ENCODE data around the gene MSL1. TPM values are rescaled to one million over a fixed set of nuclear protein-coding genes. Genes with fewer than 3 reads are reported as not detected.

Gene MSL1
- total and polyA plus RNA-seq, 2 of the 13 experiments (the other 11 are each of a cell fraction or from before 2014, with no cell fraction given): 63.8 to 88.5 TPM

DNA sequence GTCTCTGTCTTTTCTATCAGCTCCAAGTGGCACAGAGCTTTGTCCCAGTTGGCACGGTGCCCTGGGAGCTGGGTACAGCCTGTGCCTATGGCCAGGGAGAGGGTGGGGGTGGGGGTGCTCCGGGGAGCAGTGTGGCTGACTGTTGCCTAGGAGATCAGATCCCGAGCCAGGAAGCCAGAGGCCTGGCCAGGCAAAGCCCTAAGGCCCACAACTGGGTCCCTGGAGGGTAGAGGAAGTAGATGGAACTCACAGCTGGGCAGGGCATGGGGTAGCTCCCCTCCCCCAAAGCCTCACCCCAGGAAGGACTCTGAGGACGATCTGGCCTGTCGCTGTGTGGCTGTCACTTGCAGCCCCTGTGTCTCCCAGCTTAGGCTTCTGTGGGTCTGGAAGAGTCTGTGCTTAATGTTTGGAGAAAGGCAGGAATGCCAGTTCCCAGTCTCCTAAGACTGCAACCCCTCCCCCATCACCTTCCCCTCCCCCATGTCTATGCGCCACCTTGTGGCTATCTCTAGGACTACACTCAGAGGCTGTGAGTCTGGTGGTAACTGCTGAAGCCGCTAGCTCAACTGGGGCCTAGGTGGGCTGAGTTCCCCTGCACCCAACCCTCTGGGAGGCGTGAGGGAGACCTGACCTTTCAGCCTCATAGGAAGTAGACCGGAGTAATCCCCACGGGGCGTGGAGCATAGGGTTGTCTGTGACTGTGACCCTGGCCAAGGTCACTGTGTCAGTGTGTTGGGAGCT lies 46.4 kb upstream of the MSL1 start (continued):
- TF ChIP-seq ZNF512B (CRISPR knock-in tag; IDR thresholded peaks at IDR 0.05; ENCODE audit: borderline replicate concordance) (no peak), KDM4B (CRISPR knock-in tag; IDR thresholded peaks at IDR 0.05) (no peak; the same call in 1 of the 2 replicates), CCAR2 (optimal IDR thresholded peaks at IDR 0.05; ENCODE audit: low read depth, low read length) (no peak), ZBTB1 (CRISPR knock-in tag; IDR thresholded peaks at IDR 0.05; ENCODE audit: borderline replicate concordance) (no peak), SP140L (CRISPR knock-in tag; IDR thresholded peaks at IDR 0.05; ENCODE audit: borderline replicate concordance) (no peak), SYNCRIP (IDR thresholded peaks at IDR 0.05; ENCODE audit: insufficient read depth, low read depth, low read length) (no peak), ETS1 (CRISPR knock-in tag; IDR thresholded peaks at IDR 0.05) (no peak), KAT2B (IDR thresholded peaks at IDR 0.05; ENCODE audit: borderline replicate concordance, low read depth, low read length) (no peak), ZNF331 (CRISPR knock-in tag; IDR thresholded peaks at IDR 0.05) (peak; percentile 66; the same call in 1 of the 2 replicates), FOSL1 (CRISPR knock-in tag; IDR thresholded peaks at IDR 0.05; ENCODE audit: borderline replicate concordance) (no peak), ZNF790 (CRISPR knock-in tag; IDR thresholded peaks at IDR 0.05; ENCODE audit: borderline replicate concordance) (no peak), FOXC1 (CRISPR knock-in tag; IDR thresholded peaks at IDR 0.05; ENCODE audit: borderline replicate concordance) (no peak), RARG (CRISPR knock-in tag; IDR thresholded peaks at IDR 0.05; ENCODE audit: low read depth) (no peak), ZNF7 (CRISPR knock-in tag; IDR thresholded peaks at IDR 0.05) (no peak)
- TF ChIP-seq, protein P1, sequence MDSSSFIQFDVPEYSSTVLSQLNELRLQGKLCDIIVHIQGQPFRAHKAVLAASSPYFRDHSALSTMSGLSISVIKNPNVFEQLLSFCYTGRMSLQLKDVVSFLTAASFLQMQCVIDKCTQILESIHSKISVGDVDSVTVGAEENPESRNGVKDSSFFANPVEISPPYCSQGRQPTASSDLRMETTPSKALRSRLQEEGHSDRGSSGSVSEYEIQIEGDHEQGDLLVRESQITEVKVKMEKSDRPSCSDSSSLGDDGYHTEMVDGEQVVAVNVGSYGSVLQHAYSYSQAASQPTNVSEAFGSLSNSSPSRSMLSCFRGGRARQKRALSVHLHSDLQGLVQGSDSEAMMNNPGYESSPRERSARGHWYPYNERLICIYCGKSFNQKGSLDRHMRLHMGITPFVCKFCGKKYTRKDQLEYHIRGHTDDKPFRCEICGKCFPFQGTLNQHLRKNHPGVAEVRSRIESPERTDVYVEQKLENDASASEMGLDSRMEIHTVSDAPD (CRISPR knock-in tag; IDR thresholded peaks at IDR 0.05): no peak
- TF ChIP-seq, protein P2, sequence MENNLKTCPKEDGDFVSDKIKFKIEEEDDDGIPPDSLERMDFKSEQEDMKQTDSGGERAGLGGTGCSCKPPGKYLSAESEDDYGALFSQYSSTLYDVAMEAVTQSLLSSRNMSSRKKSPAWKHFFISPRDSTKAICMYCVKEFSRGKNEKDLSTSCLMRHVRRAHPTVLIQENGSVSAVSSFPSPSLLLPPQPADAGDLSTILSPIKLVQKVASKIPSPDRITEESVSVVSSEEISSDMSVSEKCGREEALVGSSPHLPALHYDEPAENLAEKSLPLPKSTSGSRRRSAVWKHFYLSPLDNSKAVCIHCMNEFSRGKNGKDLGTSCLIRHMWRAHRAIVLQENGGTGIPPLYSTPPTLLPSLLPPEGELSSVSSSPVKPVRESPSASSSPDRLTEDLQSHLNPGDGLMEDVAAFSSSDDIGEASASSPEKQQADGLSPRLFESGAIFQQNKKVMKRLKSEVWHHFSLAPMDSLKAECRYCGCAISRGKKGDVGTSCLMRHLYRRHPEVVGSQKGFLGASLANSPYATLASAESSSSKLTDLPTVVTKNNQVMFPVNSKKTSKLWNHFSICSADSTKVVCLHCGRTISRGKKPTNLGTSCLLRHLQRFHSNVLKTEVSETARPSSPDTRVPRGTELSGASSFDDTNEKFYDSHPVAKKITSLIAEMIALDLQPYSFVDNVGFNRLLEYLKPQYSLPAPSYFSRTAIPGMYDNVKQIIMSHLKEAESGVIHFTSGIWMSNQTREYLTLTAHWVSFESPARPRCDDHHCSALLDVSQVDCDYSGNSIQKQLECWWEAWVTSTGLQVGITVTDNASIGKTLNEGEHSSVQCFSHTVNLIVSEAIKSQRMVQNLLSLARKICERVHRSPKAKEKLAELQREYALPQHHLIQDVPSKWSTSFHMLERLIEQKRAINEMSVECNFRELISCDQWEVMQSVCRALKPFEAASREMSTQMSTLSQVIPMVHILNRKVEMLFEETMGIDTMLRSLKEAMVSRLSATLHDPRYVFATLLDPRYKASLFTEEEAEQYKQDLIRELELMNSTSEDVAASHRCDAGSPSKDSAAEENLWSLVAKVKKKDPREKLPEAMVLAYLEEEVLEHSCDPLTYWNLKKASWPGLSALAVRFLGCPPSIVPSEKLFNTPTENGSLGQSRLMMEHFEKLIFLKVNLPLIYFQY (CRISPR knock-in tag; IDR thresholded peaks at IDR 0.05; ENCODE audit: borderline replicate concordance): no peak
- TF ChIP-seq, protein P3, sequence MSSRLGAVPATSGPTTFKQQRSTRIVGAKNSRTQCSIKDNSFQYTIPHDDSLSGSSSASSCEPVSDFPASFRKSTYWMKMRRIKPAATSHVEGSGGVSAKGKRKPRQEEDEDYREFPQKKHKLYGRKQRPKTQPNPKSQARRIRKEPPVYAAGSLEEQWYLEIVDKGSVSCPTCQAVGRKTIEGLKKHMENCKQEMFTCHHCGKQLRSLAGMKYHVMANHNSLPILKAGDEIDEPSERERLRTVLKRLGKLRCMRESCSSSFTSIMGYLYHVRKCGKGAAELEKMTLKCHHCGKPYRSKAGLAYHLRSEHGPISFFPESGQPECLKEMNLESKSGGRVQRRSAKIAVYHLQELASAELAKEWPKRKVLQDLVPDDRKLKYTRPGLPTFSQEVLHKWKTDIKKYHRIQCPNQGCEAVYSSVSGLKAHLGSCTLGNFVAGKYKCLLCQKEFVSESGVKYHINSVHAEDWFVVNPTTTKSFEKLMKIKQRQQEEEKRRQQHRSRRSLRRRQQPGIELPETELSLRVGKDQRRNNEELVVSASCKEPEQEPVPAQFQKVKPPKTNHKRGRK (CRISPR knock-in tag; IDR thresholded peaks at IDR 0.05): no peak
